ENCODE measurements around the gene SPG7. TPM values are rescaled to one million over a fixed set of nuclear protein-coding genes. Genes with fewer than 3 reads are reported as not detected.
A peak's percentile ranks its signal among the peaks of the same experiment; 100 is the strongest.

Gene SPG7
- total and polyA plus RNA-seq, 2 donors (not counting 1 experiment from before 2014, with no cell fraction given), result 35.1 to 107 TPM

GRCh38 chr16:89577055-89577759 is 69.0 kb downstream of the SPG7 start:
- no peak for DNase-seq (ENCODE audit: low read depth in 2 of 2)
- Histone ChIP-seq H3K9ac (ENCODE audit: insufficient read depth, low read length) (no peak overlapping the region), H3K4me3 (replicated peaks in 1 of 4; ENCODE audit: control extremely low read depth in 1 of 4, insufficient read depth in 1 of 4, low read depth in 3 of 4, low read length in 4 of 4) (peak overlapping the region in 2 of 4 experiments; percentile 50 to 63), H3K27me3 (ENCODE audit: control insufficient read depth, insufficient read depth, low read length) (no peaks in the 10 kb centered on the region), H3K9me3 (ENCODE audit: control insufficient read depth, insufficient read depth, low read depth, low read length) (peaks cover 2% of the 10 kb centered on the region), H3K79me2 (ENCODE audit: control insufficient read depth, insufficient read depth, low read length) (peaks cover 5% of the 10 kb centered on the region), H2AFZ (ENCODE audit: low read length) (no peak overlapping the region), H3K27ac (ENCODE audit: insufficient read depth, low read length) (no peak overlapping the region), H3K4me1 (ENCODE audit: control insufficient read depth, extremely low read depth, insufficient read depth, low read length) (peaks cover 12% of the 10 kb centered on the region), H3K36me3 (ENCODE audit: control insufficient read depth, insufficient read depth, low read length) (peaks cover 3% of the 10 kb centered on the region), H4K20me1 (ENCODE audit: control insufficient read depth, extremely low read depth, insufficient read depth, low read length) (no peaks in the 10 kb centered on the region), H3K4me2 (ENCODE audit: extremely low read depth, insufficient read depth, low read length) (peak overlapping the region; percentile 8)
- TF ChIP-seq EZH2 (IDR thresholded peaks at IDR 0.05; ENCODE audit: low read length, missing control alignments) (no peak), CTCF (conservative IDR thresholded peaks at IDR 0.05 in 1 of 2, IDR thresholded peaks at IDR 0.05 in 1 of 2; ENCODE audit: low read depth in 1 of 2, low read length in 2 of 2) (no peak)

- Histone ChIP-seq H3K9ac (ENCODE audit: insufficient read depth, low read length) (no peak overlapping the region), H3K79me2 (ENCODE audit: control insufficient read depth, insufficient read depth, low read length) (peaks cover 5% of the 10 kb centered on the region), H3K4me3 (replicated peaks in 1 of 4; ENCODE audit: control extremely low read depth in 1 of 4, insufficient read depth in 1 of 4, low read depth in 3 of 4, low read length in 4 of 4) (no peak overlapping the region), H3K9me3 (ENCODE audit: control insufficient read depth, insufficient read depth, low read depth, low read length) (peaks cover 2% of the 10 kb centered on the region), H3K4me1 (ENCODE audit: control insufficient read depth, extremely low read depth, insufficient read depth, low read length) (peaks cover 17% of the 10 kb centered on the region), H3K36me3 (ENCODE audit: control insufficient read depth, insufficient read depth, low read length) (peaks cover 8% of the 10 kb centered on the region), H3K27ac (ENCODE audit: insufficient read depth, low read length) (no peak overlapping the region), H3K4me2 (ENCODE audit: extremely low read depth, insufficient read depth, low read length) (no peak overlapping the region), H4K20me1 (ENCODE audit: control insufficient read depth, extremely low read depth, insufficient read depth, low read length) (no peaks in the 10 kb centered on the region), H3K27me3 (ENCODE audit: control insufficient read depth, insufficient read depth, low read length) (no peaks in the 10 kb centered on the region), H2AFZ (ENCODE audit: low read length) (no peak overlapping the region)
- TF ChIP-seq EZH2 (IDR thresholded peaks at IDR 0.05; ENCODE audit: low read length, missing control alignments) (no peak), CTCF (conservative IDR thresholded peaks at IDR 0.05 in 1 of 2, IDR thresholded peaks at IDR 0.05 in 1 of 2; ENCODE audit: low read depth in 1 of 2, low read length in 2 of 2) (no peak)
- DNase-seq (ENCODE audit: low read depth in 2 of 2), result no peak
These were observed 71.1 kb downstream of the SPG7 start for GRCh38 chr16:89579351-89579750.

- TF ChIP-seq CTCF (conservative IDR thresholded peaks at IDR 0.05 in 1 of 2, IDR thresholded peaks at IDR 0.05 in 1 of 2; ENCODE audit: low read depth in 1 of 2, low read length in 2 of 2), result no peak
- no peak for TF ChIP-seq EZH2 (IDR thresholded peaks at IDR 0.05; ENCODE audit: low read length, missing control alignments)
- H3K9ac ChIP-seq (ENCODE audit: insufficient read depth, low read length), result no peak overlapping the region
- H3K4me2 ChIP-seq (ENCODE audit: extremely low read depth, insufficient read depth, low read length), result no peak overlapping the region
- peak; percentile 99 for DNase-seq (ENCODE audit: low read depth in 2 of 2)
- no peaks in the 10 kb centered on the region for H3K27me3 ChIP-seq (ENCODE audit: control insufficient read depth, insufficient read depth, low read length)
- peak overlapping the region; percentile 92 for H3K27ac ChIP-seq (ENCODE audit: insufficient read depth, low read length)
- peaks cover 17% of the 10 kb centered on the region for H3K4me1 ChIP-seq (ENCODE audit: control insufficient read depth, extremely low read depth, insufficient read depth, low read length)
- peaks cover 5% of the 10 kb centered on the region for H3K79me2 ChIP-seq (ENCODE audit: control insufficient read depth, insufficient read depth, low read length)
- H3K9me3 ChIP-seq (ENCODE audit: control insufficient read depth, insufficient read depth, low read depth, low read length), result peaks cover 2% of the 10 kb centered on the region
- H2AFZ ChIP-seq (ENCODE audit: low read length), result no peak overlapping the region
- H3K36me3 ChIP-seq (ENCODE audit: control insufficient read depth, insufficient read depth, low read length), result peaks cover 8% of the 10 kb centered on the region
- H3K4me3 ChIP-seq (replicated peaks in 1 of 4; ENCODE audit: control extremely low read depth in 1 of 4, insufficient read depth in 1 of 4, low read depth in 3 of 4, low read length in 4 of 4), result no peak overlapping the region
- H4K20me1 ChIP-seq (ENCODE audit: control insufficient read depth, extremely low read depth, insufficient read depth, low read length), result no peaks in the 10 kb centered on the region
These were observed 73.0 kb downstream of the SPG7 start for GRCh38 chr16:89581045-89581695.
